ENCODE results near the gene CDC37L1. TPM values are rescaled to one million over a fixed set of nuclear protein-coding genes. Genes with fewer than 3 reads are reported as not detected.

Gene CDC37L1
- total and polyA plus RNA-seq, 2 experiments from 2014 or later = 26.9 to 29.6 TPM

Other genes starting within 250 kb of the CDC37L1 start
- gene SLC1A1, start 189.1 kb upstream of the CDC37L1 start, total RNA-seq (2014; rRNA removed; shearing (Covaris generic)) = 8.2 and 8.8 TPM in 2 replicates
- gene SLC1A1, start 189.1 kb upstream of the CDC37L1 start, polyA plus RNA-seq (2016; fragmentation: Nextera tagmentation; extraction: Ambion mirVana) = 3.2 and 3.7 TPM in 2 replicates
- gene PLPP6, start 17.3 kb upstream of the CDC37L1 start, total RNA-seq (2014; rRNA removed; shearing (Covaris generic)) = 13.2 and 15.2 TPM in 2 replicates
- gene PLPP6, start 17.3 kb upstream of the CDC37L1 start, polyA plus RNA-seq (2016; fragmentation: Nextera tagmentation; extraction: Ambion mirVana) = 5.8 and 6.3 TPM in 2 replicates
- 0.39 and 1.7 TPM in 2 replicates for gene SPATA6L, start 13.1 kb upstream of the CDC37L1 start, total RNA-seq (2014; rRNA removed; shearing (Covaris generic))
- 1.9 and 2.2 TPM in 2 replicates for gene SPATA6L, start 13.1 kb upstream of the CDC37L1 start, polyA plus RNA-seq (2016; fragmentation: Nextera tagmentation; extraction: Ambion mirVana)
- 34.3 and 40.2 TPM in 2 replicates for gene AK3, start 61.6 kb downstream of the CDC37L1 start, total RNA-seq (2014; rRNA removed; shearing (Covaris generic))
- gene AK3, start 61.6 kb downstream of the CDC37L1 start, polyA plus RNA-seq (2016; fragmentation: Nextera tagmentation; extraction: Ambion mirVana) = 29.6 and 30.1 TPM in 2 replicates
- 41.2 and 44.1 TPM in 2 replicates for gene RCL1, start 113.4 kb downstream of the CDC37L1 start, total RNA-seq (2014; rRNA removed; shearing (Covaris generic))
- 19.3 and 20.7 TPM in 2 replicates for gene RCL1, start 113.4 kb downstream of the CDC37L1 start, polyA plus RNA-seq (2016; fragmentation: Nextera tagmentation; extraction: Ambion mirVana)